Activated CD4-positive, alpha-beta T cell treated with anti-CD3 and anti-CD28 coated beads for 24 hours (primary cell): ENCODE results near the gene ATP11B.
"Not testable (repeated sequence)": the region's sequence is repeated elsewhere in the genome, so short reads cannot be mapped to it uniquely, and the experiment has no call there.

Experiments
- DNase-seq, 2 donors: peaks; one replicate each; pipeline ENCODE4 v3.0.0-alpha.2; 2020; ENCODE audit warnings: low read depth in 2 of 2

ATP11B gene

DNA sequence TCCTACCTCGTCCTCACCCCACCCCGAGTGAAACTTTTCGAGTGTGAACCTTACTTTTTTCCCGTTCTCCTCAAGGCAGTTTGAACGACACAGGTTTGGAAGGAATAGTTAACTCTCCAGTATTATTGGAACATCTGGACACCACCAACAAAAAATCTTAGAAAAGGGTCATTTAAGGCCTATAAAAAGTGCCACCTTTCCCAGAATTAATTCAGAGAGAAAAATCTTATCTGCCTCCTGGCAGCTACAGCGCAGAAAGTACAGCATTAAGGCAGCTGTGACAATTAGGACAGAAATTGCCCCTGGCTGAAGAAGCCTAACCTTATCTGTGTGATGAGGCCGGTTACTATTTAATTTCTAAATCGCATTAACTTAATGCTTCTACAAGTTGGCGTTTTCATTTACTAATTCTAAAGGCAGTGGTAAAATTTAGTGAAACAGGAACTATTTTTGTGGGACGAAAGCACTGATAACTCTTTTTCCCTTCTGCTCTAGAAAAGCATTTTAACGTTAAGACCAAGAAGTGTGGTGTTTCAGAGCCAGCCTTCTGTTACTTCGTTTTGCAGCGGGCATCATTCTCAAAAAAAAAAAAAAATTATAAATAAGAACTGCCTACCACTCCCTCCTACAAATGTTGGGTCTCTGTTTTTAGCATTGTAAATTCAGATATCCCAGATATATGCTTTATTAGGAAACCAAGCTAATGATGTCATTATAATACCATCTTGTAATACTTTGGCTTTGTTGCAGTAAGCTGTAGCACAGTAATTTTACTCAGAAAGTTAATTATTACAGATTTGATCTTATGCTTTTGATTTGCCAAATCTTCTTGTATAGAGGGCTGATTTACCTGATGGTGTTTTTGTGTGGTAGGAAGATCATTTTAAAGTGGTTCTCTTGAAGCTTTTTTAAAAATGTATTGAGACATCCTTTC lies 1.4 kb downstream of the ATP11B start:
- no peak for DNase-seq

DNA sequence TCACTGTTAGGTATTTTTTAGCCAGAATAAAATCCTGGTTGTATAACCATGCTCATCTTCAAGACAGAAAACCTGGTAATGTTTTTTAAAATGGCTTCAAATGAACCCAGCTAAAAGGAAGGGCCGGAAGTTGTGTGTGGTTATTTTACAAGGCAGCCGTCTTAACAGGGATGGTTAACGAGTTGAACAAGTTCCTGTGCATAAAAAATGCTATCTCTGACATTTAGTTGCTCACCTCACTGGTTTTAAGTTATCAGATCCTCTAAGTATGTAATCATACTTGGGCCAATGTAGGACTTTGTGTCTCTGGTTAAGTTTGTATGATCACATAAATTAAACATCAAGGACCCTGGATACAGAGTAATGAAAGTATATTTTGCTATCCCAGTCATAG lies 2.1 kb downstream of the ATP11B start:
- peak in 1 of 2 donors; percentile 2 for DNase-seq

DNA sequence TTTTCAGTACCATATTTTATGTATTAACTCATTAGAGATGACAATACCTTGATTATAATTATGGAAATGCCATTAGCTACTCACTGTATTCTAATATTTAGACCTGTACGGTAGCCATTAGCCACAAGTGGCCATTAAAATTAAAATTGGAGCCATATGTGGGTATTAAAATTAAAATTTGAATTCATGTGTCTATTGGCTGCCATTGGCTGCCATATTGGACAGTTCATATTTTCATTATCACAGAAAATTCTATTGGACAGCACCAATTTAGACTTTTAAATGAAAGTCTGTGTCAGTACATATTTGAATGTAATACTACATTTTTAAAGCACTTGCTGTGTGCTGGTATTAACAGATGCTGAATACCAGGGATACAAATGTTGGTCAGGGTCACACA lies 3.0 kb downstream of the ATP11B start:
- DNase-seq = no peak

- no peak for DNase-seq
Observed at GRCh38 chr3:182797876-182798275, 4.6 kb downstream of the ATP11B start.

DNA sequence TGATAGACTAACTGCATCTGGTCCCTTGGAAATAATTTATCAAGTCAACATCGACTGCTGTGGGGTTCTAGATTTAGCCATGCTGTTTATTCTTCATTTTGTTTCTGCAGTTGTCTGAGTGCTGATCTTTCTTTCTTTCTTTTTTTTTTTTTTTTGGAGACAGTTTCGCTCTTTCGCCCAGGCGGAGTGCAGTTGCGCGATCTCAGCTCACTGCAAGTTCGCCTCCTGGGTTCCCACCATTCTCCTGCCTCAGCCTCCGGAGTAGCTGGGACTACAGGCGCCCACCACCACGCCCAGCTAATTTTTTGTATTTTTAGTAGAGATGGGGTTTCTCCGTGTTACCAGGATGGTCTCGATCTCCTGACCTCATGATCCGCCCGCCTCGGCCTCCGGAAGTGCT lies 5.8 kb downstream of the ATP11B start:
- not testable (repeated sequence) for DNase-seq

DNA sequence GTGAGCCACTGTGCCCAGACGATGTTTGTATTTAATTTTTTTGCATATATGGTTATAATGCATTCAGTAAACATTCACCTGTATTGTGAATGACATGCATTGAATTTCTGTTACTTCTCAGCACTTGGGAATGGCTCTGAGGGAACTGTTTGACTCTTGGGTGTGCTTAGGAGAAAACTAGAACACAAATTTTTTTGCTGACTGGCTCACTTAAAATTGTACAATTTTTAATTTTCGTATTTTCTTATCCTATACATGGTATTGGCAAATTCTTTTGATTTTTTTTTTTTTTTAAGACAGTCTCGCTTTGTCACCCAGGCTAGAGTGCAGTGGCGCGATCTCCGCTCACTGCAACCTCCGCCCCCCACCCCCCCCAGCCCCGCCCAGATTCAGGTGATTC lies 7.2 kb downstream of the ATP11B start:
- no peak for DNase-seq

DNA sequence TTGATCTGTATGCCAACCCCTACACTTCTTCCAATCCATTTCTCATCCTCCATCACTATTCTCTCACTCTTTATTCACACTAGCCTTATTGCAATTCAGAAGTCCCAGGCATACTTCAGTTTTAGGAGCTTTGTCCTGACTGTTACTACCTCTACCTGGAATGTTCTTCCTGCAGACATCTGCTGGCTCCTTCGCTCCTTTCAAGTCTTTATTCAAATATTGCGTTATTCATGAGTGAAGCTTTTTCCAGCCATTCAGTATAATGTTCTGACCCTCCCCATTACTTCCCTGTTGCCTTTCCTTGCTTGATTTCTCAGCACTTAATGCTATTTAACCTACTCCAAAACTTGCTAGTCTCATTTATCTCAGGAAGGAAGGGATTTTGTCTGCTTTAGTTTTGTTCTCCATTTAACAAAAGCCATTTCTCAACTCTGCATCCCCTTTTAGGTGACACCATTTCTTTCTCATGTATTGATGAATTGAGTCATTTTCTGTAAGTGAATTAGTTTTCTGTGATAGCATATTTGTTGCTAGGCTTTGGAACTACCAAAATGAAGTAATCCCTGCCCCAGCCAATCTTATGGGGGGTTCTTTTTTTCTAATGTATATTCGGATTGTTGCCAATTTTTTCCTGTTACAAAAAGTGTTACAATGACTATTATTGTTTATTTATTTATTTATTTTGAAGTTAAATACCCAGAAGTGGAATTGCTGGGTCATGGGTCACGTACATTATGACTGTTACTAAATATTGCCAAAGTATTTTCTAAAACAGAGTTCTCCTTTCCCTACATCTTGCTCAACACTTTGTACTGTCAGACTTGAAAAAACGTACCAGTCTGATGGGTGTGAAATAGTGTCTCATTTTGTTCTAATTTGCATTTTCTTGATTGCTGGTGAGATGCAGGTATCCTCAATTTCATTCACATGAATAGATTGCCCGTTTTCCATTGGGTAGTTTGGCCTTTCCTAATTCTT lies 9.4 kb downstream of the ATP11B start:
- DNase-seq = no peak

- no peak for DNase-seq
Observed at GRCh38 chr3:182803596-182803995, 10.3 kb downstream of the ATP11B start.

- DNase-seq = no peak
Observed at GRCh38 chr3:182807061-182807460, 13.8 kb downstream of the ATP11B start.

- DNase-seq = no peak
Observed at GRCh38 chr3:182808041-182808770, 14.9 kb downstream of the ATP11B start.

DNA sequence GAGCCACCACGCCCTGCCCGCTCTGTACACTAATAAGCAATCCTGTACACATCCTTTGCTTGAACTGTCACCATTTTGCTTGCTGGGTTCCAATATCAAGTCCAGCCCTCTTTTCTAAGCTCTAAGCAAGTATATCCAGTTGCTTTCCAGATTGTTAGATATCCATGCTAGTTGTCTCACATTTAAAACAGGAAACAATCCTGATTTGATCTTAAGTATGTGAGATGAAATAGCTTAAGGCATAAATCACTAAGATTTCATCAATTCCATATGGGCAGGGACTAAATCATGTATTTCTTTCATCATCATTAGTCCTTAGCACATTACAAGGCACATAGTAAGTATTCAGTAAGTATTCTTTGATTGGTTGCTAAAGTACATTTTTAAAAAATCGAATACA lies 16.2 kb downstream of the ATP11B start:
- no peak for DNase-seq

GRCh38 chr3:182810574-182811268 lies 17.4 kb downstream of the ATP11B start:
- no peak for DNase-seq

DNA sequence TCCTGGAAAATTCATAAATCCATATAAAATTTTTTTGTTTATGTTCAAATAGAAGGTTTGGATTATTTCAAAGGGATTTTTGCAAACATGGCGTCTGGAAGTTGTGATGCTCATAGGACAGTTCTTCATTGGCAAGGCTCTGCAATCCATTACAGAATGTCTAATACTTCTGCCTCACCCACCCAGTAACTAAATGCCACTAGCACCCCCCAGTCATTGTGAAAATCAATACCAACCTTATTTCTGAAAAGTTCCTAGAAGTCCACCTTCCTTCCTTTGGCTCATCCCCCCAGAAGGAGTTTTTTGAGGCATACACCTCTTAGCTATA lies 17.9 kb downstream of the ATP11B start:
- DNase-seq = no peak

GRCh38 chr3:182812123-182812522 lies 18.8 kb downstream of the ATP11B start:
- no peak for DNase-seq

DNA sequence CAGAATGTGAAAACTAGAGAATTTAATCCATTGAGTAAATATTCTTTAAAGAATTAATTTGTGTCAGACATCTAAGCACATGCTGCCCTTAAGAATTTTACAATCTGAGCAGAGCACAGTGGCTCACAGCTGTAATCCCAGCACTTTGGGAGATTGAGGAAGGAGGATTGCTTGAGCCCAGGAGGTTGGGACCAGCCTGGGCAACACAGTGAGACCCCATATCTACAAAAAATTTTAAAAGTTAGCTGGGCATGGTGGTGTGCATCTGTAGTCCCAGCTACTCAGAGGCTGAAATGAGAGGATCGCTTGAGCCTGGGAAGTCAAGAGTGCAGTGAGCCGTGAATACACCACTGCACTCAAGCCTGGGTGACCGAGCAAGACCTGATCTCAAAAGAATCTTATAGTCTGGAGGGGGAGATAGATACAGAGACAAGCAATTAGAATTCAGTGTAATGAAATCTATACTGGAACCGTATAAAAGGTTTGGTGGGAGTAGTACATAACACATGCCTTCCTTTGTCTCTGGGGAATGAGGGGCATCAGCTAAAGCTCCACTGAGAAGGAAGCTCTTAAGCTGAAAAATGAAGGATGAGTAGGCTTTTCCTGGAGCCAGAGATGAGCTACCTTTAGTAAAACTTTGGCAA lies 21.2 kb downstream of the ATP11B start:
- DNase-seq = no peak

- DNase-seq = no peak
Observed at GRCh38 chr3:182816181-182816580, 22.9 kb downstream of the ATP11B start.

- DNase-seq = no peak
Observed at GRCh38 chr3:182818296-182818978, 25.1 kb downstream of the ATP11B start.

DNA sequence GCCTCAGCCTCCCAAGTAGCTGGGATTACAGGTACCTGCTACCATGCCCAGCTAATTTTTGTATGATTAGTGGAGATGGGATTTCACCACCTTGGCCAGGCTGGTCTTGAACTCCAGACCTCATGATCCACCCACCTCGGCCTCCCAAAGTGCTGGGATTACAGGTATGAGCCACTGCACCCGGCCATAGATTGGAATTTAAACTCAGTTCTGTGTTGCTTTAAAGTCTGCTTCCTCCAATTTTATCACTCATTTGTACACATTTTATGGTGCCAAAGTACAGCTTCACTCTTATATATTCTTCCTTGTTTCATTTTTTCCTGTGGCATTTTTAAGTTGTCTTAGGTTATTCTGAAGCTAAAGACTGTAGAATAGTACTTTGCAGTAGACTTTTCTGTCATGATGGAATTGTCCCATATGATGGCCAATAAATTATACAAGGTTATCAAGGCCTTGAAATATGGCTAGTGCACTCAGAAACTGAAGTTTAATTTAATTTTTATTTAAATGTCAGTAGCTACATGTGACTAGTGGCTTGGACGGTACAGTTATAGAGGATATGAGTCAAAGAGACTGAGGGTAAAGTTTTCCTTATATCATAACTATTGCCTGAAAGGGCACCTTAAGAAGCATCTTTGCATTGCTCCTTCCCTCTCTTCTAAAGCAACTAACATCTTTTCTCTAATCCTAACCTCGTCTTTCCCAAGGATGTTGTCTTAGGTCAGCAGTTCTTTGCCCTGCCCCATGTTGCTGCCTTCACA lies 28.1 kb downstream of the ATP11B start:
- DNase-seq = no peak

DNA sequence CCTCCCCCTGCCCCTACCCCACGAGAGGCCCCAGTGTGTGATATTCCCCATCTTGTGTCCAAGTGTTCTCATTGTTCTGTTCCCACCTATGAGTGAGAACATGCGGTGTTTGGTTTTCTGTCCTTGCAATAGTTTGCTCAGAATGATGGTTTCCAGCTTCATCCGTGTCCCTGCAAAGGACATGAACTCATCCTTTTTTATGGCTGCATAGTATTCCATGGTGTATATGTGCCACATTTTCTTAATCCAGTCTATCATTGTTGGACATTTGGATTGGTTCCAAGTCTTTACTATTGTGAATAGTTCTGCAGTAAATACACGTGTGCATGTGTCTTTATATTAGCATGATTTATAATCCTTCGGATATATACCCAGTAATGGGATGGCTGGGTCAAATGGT lies 29.0 kb downstream of the ATP11B start:
- DNase-seq = not testable (repeated sequence)

DNA sequence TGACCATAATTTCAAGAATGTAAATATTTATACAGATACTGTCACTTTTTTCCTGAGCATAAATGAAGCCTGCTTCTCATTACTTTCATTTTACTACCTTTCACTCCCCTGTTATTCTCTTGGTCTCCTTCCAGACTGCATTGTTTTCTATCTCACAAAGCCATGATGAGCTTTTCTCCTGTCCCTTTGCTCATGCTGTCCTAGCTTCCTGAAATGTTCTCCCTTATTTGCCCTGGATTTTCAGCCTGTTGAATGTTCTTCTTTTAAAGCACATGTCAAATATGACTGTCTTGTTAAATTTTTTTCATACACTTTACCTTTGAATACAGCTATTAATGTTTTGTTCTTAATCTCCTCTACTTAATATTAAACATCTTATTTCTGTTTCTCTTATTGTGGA lies 31.7 kb downstream of the ATP11B start:
- DNase-seq = no peak
